Renal pelvis (tissue), 4 donors: ENCODE data around the gene PER1. TPM values are rescaled to one million over a fixed set of nuclear protein-coding genes. Genes with fewer than 3 reads are reported as not detected.

Experiments
- DNase-seq: peaks from one replicate; pipeline ENCODE4 v3.0.0-alpha.2; 2013
- polyA plus RNA-seq, 3 donors: library from polyadenylated mRNA; unstranded; fragments of 120-200 nt; gene quantifications; one replicate each; pipeline ENCODE4 v1.2.1, GENCODE V29; 2013; ENCODE audit not compliant: insufficient read length in 3 of 3

The PER1 gene
- polyA plus RNA-seq, 3 donors: 26.4 to 34.5 (median 33.3) TPM

DNA sequence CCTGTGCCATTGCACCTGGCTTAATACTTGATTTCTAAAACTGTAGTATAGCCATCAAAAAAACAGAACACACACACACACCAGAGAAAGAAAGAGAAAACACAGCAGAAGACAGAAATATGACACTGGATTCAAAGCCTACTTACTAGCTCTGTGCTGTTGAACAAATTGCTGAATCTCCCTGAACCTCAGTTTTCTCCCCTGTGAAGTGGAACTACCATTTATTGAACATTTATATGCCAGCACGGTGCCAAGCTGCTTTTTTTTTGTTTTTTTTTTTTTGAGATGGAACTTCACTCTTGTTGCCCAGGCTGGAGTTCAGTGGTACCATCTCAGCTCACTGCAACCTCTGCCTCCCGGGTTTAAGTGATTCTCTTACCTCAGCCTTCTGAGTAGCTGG, 51.4 kb downstream of the PER1 start:
- DNase-seq: no peak

DNA sequence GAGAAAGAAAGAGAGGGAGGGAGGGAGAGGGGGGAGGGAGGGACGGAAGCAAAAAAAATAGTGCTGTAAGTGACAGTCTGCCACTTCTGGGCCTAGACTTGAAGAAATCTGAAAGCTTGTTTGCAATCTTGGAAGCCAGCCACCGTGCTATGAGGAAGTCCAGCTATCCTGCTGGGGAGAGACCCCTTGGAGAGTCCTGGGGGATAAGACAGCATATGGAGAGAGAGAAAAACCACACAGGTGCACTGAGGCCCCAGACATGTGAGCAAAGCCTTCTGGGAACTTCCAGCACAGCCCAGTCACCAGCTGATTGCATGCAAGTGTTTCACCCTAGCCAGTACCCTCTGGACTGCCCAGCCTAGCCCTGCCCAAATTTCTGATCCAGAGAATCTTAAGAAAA, 52.1 kb downstream of the PER1 start:
- no peak for DNase-seq

DNA sequence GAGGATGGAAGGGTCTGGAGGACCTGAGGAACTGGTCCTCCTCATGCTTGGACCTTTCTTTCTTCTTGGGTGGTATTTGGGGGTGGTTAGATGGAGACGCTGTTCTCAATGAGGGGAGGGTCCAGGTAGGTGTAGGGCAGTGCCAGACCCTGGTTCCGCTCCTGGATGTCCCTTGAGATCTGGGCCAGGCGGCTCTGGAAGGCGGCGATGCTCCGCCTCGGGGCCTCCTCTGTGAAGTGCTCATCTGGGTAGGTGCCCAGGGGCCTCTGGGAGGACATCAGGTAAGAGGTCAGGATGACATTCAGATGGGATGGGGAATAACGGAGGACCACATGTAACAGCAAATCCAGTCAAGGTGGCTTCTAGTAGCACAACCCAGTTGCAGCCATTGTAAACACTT, 55.7 kb downstream of the PER1 start:
- DNase-seq: no peak

DNA sequence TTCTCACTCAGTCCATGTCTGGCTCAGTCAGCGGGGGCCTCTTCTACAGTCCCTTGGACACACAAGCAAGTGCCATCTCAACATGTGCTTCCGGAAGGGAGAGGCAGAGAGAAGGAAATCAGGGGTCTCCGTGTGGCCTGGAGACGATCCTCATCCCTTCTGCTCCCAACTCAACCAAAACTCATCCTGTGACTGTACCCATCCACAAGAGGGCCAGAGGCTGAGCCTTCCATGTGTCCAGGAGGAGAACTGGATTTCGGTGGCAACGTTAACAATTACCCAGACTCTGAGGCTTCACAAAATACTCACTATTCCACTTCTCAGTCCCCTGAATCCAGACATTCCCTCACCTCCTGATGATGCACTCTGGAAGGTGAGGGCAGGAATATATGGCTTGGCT, 56.8 kb downstream of the PER1 start:
- no peak for DNase-seq

DNA sequence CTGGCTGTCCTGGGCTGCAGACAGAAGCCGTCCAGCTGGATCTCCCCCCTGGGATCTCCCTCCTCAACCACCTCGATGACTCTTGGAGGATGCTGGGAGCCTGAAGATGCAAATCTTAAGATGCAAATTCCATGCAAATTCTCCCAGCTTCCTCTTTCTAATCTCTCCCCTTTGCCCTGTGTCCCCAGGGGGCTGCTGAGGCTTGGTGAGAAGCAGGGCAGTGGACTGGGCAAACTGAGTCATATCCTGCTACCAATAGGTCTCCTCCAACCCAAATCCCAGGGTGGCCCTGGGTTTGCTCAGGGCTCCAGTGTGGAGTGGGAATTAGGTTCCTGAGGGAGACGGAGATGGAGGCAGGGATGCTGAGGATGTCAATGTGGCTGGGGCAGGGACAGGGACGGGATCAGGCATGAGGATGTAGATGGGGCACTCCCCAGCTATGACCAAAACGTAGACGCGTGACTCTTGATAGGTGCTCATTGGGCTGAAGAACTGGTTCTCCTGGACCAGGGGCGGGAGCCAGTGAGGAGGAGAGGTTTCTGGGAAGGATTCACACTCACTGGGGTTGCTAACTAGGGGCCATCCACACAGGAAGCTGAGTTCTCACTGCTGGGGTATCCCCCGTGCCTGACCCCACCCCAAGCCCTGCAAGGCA, 61.0 kb downstream of the PER1 start:
- no peak for DNase-seq

Other genes with a start within 250 kb of the PER1 start
- gene RNF227, start 236.1 kb downstream of the PER1 start, polyA plus RNA-seq: 1 to 10 TPM; 3.5 to 4.7 (median 4.5) TPM
- 10 to 100 TPM; 10.6 to 13.0 (median 11.4) TPM for gene KCNAB3, start 222.5 kb downstream of the PER1 start, polyA plus RNA-seq
- gene TRAPPC1, start 220.5 kb downstream of the PER1 start, polyA plus RNA-seq: 100 to 1,000 TPM; 131 to 158 (median 133) TPM
- 10 to 100 TPM; 52.0 to 69.0 (median 65.7) TPM for gene CNTROB, start 220.2 kb downstream of the PER1 start, polyA plus RNA-seq
- under 1 TPM; 0.22 to 0.87 (median 0.40) TPM for gene GUCY2D, start 149.8 kb downstream of the PER1 start, polyA plus RNA-seq
- 1 to 10 TPM; 1.2 to 2.0 (median 1.5) TPM for gene ALOX15B, start 113.3 kb downstream of the PER1 start, polyA plus RNA-seq
- 1 to 10 TPM in 1 of 3 donors, under 1 TPM in 2; 0.48 to 1.0 (median 0.90) TPM for gene ALOX12B, start 64.7 kb downstream of the PER1 start, polyA plus RNA-seq
- under 1 TPM in 1 of 3 donors, not detected in 2; 0.07 TPM for gene ALOXE3, start 33.9 kb downstream of the PER1 start, polyA plus RNA-seq
- not detected for gene HES7, start 28.3 kb downstream of the PER1 start, polyA plus RNA-seq
- gene VAMP2, start 10.5 kb upstream of the PER1 start, polyA plus RNA-seq: 100 to 1,000 TPM; 108 to 139 (median 131) TPM
- gene TMEM107, start 24.0 kb upstream of the PER1 start, polyA plus RNA-seq: 10 to 100 TPM; 24.3 to 29.2 (median 28.6) TPM
- gene BORCS6, start 37.8 kb upstream of the PER1 start, polyA plus RNA-seq: 1 to 10 TPM; 4.4 to 5.1 (median 4.9) TPM
- 10 to 100 TPM; 31.9 to 48.1 (median 43.2) TPM for gene AURKB, start 58.2 kb upstream of the PER1 start, polyA plus RNA-seq
- 10 to 100 TPM; 22.0 to 36.0 (median 33.7) TPM for gene CTC1, start 95.7 kb upstream of the PER1 start, polyA plus RNA-seq
- gene PFAS, start 96.9 kb upstream of the PER1 start, polyA plus RNA-seq: 10 to 100 TPM; 40.4 to 60.0 (median 48.9) TPM
- 10 to 100 TPM; 29.5 to 33.7 (median 31.7) TPM for gene RANGRF, start 136.3 kb upstream of the PER1 start, polyA plus RNA-seq
- 1 to 10 TPM; 3.5 to 5.3 (median 5.2) TPM for gene SLC25A35, start 143.0 kb upstream of the PER1 start, polyA plus RNA-seq
- 10 to 100 TPM; 18.1 to 21.2 (median 18.4) TPM for gene ARHGEF15, start 157.8 kb upstream of the PER1 start, polyA plus RNA-seq
- gene ODF4, start 187.4 kb upstream of the PER1 start, polyA plus RNA-seq: not detected
- gene RPL26, start 230.8 kb upstream of the PER1 start, polyA plus RNA-seq: 1,000 to 10,000 TPM; 2,255 to 3,156 (median 2,746) TPM
- under 1 TPM; 0.11 to 0.18 (median 0.12) TPM for gene RNF222, start 245.4 kb upstream of the PER1 start, polyA plus RNA-seq